Inferior parietal cortex (tissue), 1 donor: ENCODE measurements around the gene PPM1H.

Experiments used
- DNase-seq: peaks from one replicate; pipeline ENCODE4 v3.0.0-alpha.2; 2016; ENCODE audit errors: extremely low spot score

Gene PPM1H

GRCh38 chr12:62604373-62604772 lies 330.6 kb downstream of the PPM1H start:
- no peak for DNase-seq

GRCh38 chr12:62603811-62604098 lies 331.2 kb downstream of the PPM1H start:
- no peak for DNase-seq

GRCh38 chr12:62603061-62603810 lies 331.7 kb downstream of the PPM1H start:
- DNase-seq: peak; percentile 83

GRCh38 chr12:62602255-62603060 lies 332.5 kb downstream of the PPM1H start:
- DNase-seq: peak; percentile 89

- no peak for DNase-seq
These were observed 333.2 kb downstream of the PPM1H start for GRCh38 chr12:62601765-62602164.

- DNase-seq: no peak
These were observed 335.0 kb downstream of the PPM1H start for GRCh38 chr12:62599854-62600437.

GRCh38 chr12:62598846-62599245 lies 336.1 kb downstream of the PPM1H start:
- DNase-seq: no peak

GRCh38 chr12:62597253-62597652 lies 337.7 kb downstream of the PPM1H start:
- no peak for DNase-seq
